Mesenchymal stem cell (in vitro differentiated cells and primary cell): ENCODE measurements around the gene GAS7.

Experiments
- DNase-seq: peaks from one replicate; pipeline ENCODE4 v3.0.0-alpha.2; 2013
- H2AFZ ChIP-seq: one replicate; pipeline ENCODE4 v1.6.1; 2013; ENCODE audit warnings: low read depth, mild to moderate bottlenecking, control low read depth, inconsistent platforms, low read length, moderate library complexity
- H2AK5ac ChIP-seq: 2 replicates; pipeline ENCODE4 v1.6.1; 2013; ENCODE audit warnings: low read length, moderate library complexity, mild to moderate bottlenecking, inconsistent platforms; ENCODE audit not compliant: severe bottlenecking
- H2BK120ac ChIP-seq: one replicate; pipeline ENCODE4 v1.6.1; 2013; ENCODE audit warnings: low read depth, mild to moderate bottlenecking, inconsistent platforms, low read length, moderate library complexity
- H2BK12ac ChIP-seq, 2 experiments: one replicate each; pipeline ENCODE4 v1.6.1; 2013; ENCODE audit warnings: inconsistent platforms in 2 of 2, low read length in 2 of 2, mild to moderate bottlenecking in 2 of 2, moderate library complexity in 2 of 2, control low read depth in 1 of 2
- H2BK15ac ChIP-seq: one replicate; pipeline ENCODE4 v1.6.1; 2013; ENCODE audit warnings: mild to moderate bottlenecking, low read depth, inconsistent platforms; ENCODE audit not compliant: poor library complexity, severe bottlenecking
- H2BK5ac ChIP-seq: 2 replicates; pipeline ENCODE4 v1.6.1; 2013; ENCODE audit warnings: low read depth, mild to moderate bottlenecking, low read length, control low read depth, inconsistent platforms; ENCODE audit not compliant: poor library complexity, severe bottlenecking
- H3K14ac ChIP-seq, 2 experiments: one replicate each; pipeline ENCODE4 v1.6.1; 2013; ENCODE audit warnings: inconsistent platforms in 2 of 2, low read length in 2 of 2, control low read depth in 1 of 2, mild to moderate bottlenecking in 1 of 2, moderate library complexity in 1 of 2
- H3K18ac ChIP-seq, 2 experiments: one replicate each; pipeline ENCODE4 v1.6.1; 2013; ENCODE audit warnings: inconsistent platforms in 2 of 2, low read length in 2 of 2, control low read depth in 1 of 2, low read depth in 1 of 2, mild to moderate bottlenecking in 1 of 2
- H3K23ac ChIP-seq, 2 experiments: one replicate each; pipeline ENCODE4 v1.6.1; 2013; ENCODE audit warnings: inconsistent platforms in 2 of 2, low read length in 2 of 2, mild to moderate bottlenecking in 2 of 2, moderate library complexity in 2 of 2, control low read depth in 1 of 2
- H3K27ac ChIP-seq: 2 replicates; pipeline ENCODE4 v1.5.1; 2013; ENCODE audit warnings: mild to moderate bottlenecking, moderate library complexity, low read length, control low read depth, inconsistent platforms; ENCODE audit not compliant: poor library complexity, severe bottlenecking
- H3K27me3 ChIP-seq, 2 experiments: 2 replicates each; pipeline versions ENCODE4 v1.6.1 to v1.7.0; 2013; ENCODE audit warnings: low read length in 2 of 2, mild to moderate bottlenecking in 2 of 2, moderate library complexity in 2 of 2, control low read depth in 1 of 2, inconsistent platforms in 1 of 2; ENCODE audit not compliant: control insufficient read depth in 1 of 2, insufficient read depth in 1 of 2
- H3K36me3 ChIP-seq, 2 experiments: 2 replicates each; pipeline versions ENCODE4 v1.6.1 to v1.7.0; 2013; ENCODE audit warnings: low read length in 2 of 2, control low read depth in 1 of 2, inconsistent platforms in 1 of 2, low read depth in 1 of 2, mild to moderate bottlenecking in 1 of 2; ENCODE audit not compliant: insufficient read depth in 2 of 2, control insufficient read depth in 1 of 2
- H3K4ac ChIP-seq, 2 experiments: one replicate each; pipeline ENCODE4 v1.6.1; 2013; ENCODE audit warnings: inconsistent platforms in 2 of 2, low read length in 2 of 2, mild to moderate bottlenecking in 2 of 2, moderate library complexity in 2 of 2, control low read depth in 1 of 2, low read depth in 1 of 2
- H3K4me1 ChIP-seq: 2 replicates; pipeline ENCODE4 v1.6.1; 2013; ENCODE audit warnings: low read depth, low read length, control low read depth; ENCODE audit not compliant: control insufficient read depth, insufficient read depth
- H3K4me2 ChIP-seq: 2 replicates; pipeline ENCODE4 v1.6.1; 2013; ENCODE audit warnings: low read length, mild to moderate bottlenecking, inconsistent platforms; ENCODE audit not compliant: poor library complexity, severe bottlenecking
- H3K4me3 ChIP-seq, 2 experiments: 2 replicates each; pipeline versions ENCODE4 v1.5.1 to v1.7.0; 2013; ENCODE audit warnings: low read length in 2 of 2, mild to moderate bottlenecking in 2 of 2, control low read depth in 1 of 2, low read depth in 1 of 2; ENCODE audit not compliant: insufficient read depth in 1 of 2
- H3K79me1 ChIP-seq: replicated peaks from 2 replicates; pipeline ENCODE4 v1.6.1; 2013; ENCODE audit warnings: mild to moderate bottlenecking, control low read depth, low read length, inconsistent platforms; ENCODE audit not compliant: poor library complexity, severe bottlenecking
- H3K9ac ChIP-seq: 2 replicates; pipeline ENCODE4 v1.7.0; 2013; ENCODE audit warnings: mild to moderate bottlenecking, low read length, moderate library complexity
- H3K9me3 ChIP-seq: 2 replicates; pipeline ENCODE4 v1.7.0; 2013; ENCODE audit warnings: mild to moderate bottlenecking, low read length; ENCODE audit not compliant: control insufficient read depth
- H4K8ac ChIP-seq: one replicate; pipeline ENCODE4 v1.6.1; 2013; ENCODE audit warnings: inconsistent platforms, mild to moderate bottlenecking, low read length, moderate library complexity
- H4K91ac ChIP-seq: one replicate; pipeline ENCODE4 v1.6.1; 2013; ENCODE audit warnings: mild to moderate bottlenecking, low read length, inconsistent platforms
- WGBS: methylation state at CpG from one replicate; pipeline ENCODE4 v1.1.7; 2013; ENCODE audit warnings: mixed read lengths; 5-methylcytosine and 5-hydroxymethylcytosine counted together

GAS7 gene

DNA sequence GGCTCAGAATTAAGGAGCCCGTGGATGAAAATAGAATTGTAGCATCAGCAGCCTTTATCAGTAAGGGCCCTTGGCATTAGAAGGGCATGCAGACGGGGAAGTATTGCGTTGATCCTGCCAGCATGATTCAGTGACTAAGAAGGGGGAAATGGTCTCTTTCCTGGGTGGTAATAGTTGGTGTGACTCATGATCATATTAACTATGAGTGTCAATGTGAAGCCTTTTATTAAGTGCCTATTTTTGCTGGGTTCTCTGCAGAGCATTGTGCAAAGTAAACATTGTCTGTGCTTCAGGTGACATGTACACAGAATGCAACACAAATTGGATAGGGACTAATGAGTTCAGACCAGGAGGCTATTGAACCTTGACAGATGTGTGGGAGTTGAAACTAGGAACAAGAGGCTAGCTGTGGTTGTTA, 317.8 kb downstream of the GAS7 start:
- peaks cover 37% of the 10 kb centered on the region for H3K9me3 ChIP-seq
- WGBS, result 64% methylated on average over 3 of the region's 3 CpGs
- no peaks in the 10 kb centered on the region for H3K27me3 ChIP-seq
- H2AK5ac ChIP-seq, result no peak overlapping the region
- no peak overlapping the region for H4K91ac ChIP-seq
- H3K36me3 ChIP-seq, result no peaks in the 10 kb centered on the region
- no peak overlapping the region for H4K8ac ChIP-seq
- no peak overlapping the region for H2AFZ ChIP-seq
- no peak overlapping the region for H2BK120ac ChIP-seq
- no peak overlapping the region for H2BK5ac ChIP-seq
- H3K18ac ChIP-seq, result no peak overlapping the region
- H3K4me3 ChIP-seq, result no peak overlapping the region
- DNase-seq, result no peak
- peak overlapping the region; percentile 19 for H3K27ac ChIP-seq
- H3K4me2 ChIP-seq, result no peak overlapping the region
- H3K14ac ChIP-seq, result no peak overlapping the region
- no peak overlapping the region for H3K23ac ChIP-seq
- H3K9ac ChIP-seq, result no peak overlapping the region
- H3K4me1 ChIP-seq, result peaks cover 8% of the 10 kb centered on the region
- no peak overlapping the region for H3K4ac ChIP-seq
- H2BK12ac ChIP-seq, result no peak overlapping the region
- H3K79me1 ChIP-seq, result no peaks in the 10 kb centered on the region
- no peak overlapping the region for H2BK15ac ChIP-seq

DNA sequence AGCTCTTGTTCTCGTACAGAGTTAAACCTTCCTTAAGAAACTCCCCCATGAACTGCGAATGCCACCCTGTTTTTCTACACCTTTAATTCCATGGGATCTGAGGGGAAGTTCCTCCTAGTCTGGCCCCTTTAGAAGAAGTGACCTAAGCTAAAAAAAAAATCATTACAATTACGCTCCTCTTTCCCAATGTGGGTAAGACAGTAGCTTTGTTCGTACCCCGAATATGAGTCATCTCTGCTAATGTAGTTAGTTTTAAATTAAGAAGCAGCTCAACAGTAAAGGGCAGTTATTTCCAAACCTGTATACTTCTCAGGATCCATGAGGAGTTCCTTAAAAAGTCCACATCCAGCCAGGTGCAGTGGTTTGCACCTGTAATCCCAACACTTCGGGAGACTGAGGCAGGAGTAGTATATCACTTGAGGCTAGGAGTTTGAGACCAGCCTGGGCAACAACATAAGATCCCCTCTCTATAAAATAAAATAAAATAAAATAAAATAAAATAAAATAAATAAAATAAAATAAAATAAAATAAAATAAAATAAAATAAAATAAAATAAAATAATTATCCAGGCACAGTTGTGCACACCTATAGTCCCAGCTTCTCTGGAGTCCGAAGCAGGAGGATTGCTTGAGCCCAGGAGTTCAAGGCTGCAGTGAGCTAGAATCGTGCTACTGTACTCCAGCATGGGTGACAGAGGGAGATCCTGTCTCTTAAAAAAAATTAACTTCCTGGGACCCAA, 319.4 kb downstream of the GAS7 start:
- Histone ChIP-seq H3K18ac (no peak overlapping the region), H3K36me3 (no peaks in the 10 kb centered on the region), H3K4ac (no peak overlapping the region), H4K91ac (no peak overlapping the region), H2BK15ac (no peak overlapping the region), H2AK5ac (peak overlapping the region; percentile 95), H3K4me2 (no peak overlapping the region), H3K4me1 (peaks cover 10% of the 10 kb centered on the region), H4K8ac (no peak overlapping the region), H2BK120ac (no peak overlapping the region), H3K27ac (peak overlapping the region; percentile 81), H2BK12ac (no peak overlapping the region), H3K14ac (no peak overlapping the region), H2AFZ (no peak overlapping the region), H3K27me3 (no peaks in the 10 kb centered on the region), H2BK5ac (no peak overlapping the region), H3K79me1 (no peaks in the 10 kb centered on the region), H3K4me3 (no peak overlapping the region), H3K9me3 (peaks cover 24% of the 10 kb centered on the region), H3K23ac (no peak overlapping the region), H3K9ac (no peak overlapping the region)
- peak; percentile 54 for DNase-seq
- 87% methylated on average over 5 of the region's 8 CpGs for WGBS

DNA sequence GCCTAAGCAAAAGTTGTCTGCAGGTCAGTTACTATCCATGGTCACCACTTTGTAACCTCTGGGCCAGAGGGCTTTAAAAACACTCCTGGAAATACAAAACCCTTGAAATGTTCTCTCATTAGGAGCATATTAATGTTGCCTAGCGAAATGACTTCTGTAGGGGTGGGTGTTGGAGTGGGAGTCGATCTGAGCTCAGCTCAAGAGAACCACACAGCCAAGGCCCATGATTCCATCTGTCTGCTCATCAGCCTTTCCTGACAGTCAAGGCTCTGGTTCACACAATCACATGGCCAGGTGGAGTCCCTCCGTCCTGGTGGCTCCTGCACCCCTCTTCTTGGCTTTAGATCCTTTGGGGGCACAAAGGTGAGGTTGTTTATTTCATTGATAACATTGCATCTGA, 320.1 kb downstream of the GAS7 start:
- DNase-seq, result no peak
- 90% methylated on average over 2 of the region's 3 CpGs for WGBS

DNA sequence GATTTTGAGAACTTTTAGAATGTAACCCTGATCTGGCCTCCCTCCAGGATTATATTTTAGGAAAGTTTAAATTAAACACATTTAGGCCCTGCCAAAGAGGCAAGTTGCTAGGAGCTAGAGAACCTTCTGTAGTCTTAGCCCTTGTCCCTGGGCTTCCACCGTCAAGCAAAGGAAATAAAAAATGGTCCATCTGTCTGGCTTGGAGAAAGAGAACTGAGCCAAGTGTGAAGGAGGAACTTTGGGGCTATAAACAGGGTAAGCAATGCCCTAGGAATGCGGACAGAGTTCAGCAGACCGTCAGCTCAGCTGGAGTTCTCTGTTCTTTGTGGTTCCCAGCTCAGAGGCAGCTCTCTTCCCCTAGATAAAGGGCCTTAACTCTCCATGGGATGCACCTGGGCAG, 323.0 kb downstream of the GAS7 start:
- peak overlapping the region in 1 of 2 experiments; percentile 20 for H3K14ac ChIP-seq
- no peak overlapping the region for H2BK120ac ChIP-seq
- no peaks in the 10 kb centered on the region for H3K9me3 ChIP-seq
- H3K18ac ChIP-seq, result no peak overlapping the region
- H3K4me1 ChIP-seq, result peaks cover 10% of the 10 kb centered on the region
- peak overlapping the region; percentile 92 for H3K27ac ChIP-seq
- no peak overlapping the region for H3K9ac ChIP-seq
- H3K27me3 ChIP-seq, result peaks cover 0 to 11% of the 10 kb centered on the region in 2 experiments
- no peak overlapping the region for H4K91ac ChIP-seq
- no peak overlapping the region for H3K4ac ChIP-seq
- 33% methylated on average over 3 of the region's 3 CpGs for WGBS
- no peak overlapping the region for H4K8ac ChIP-seq
- H2AFZ ChIP-seq, result no peak overlapping the region
- H3K79me1 ChIP-seq, result no peaks in the 10 kb centered on the region
- no peak overlapping the region for H2BK15ac ChIP-seq
- H3K23ac ChIP-seq, result no peak overlapping the region
- no peak overlapping the region for H3K4me3 ChIP-seq
- H2AK5ac ChIP-seq, result peak overlapping the region; percentile 40
- H3K36me3 ChIP-seq, result no peaks in the 10 kb centered on the region
- no peak overlapping the region for H2BK12ac ChIP-seq
- H2BK5ac ChIP-seq, result peak overlapping the region; percentile 46
- H3K4me2 ChIP-seq, result no peak overlapping the region
- peak; percentile 54 for DNase-seq

More for the DNA sequence above, 320.1 kb downstream of the GAS7 start:
- Histone ChIP-seq H3K27ac (peak overlapping the region; percentile 28), H3K9ac (no peak overlapping the region), H3K36me3 (no peaks in the 10 kb centered on the region), H3K9me3 (peaks cover 18% of the 10 kb centered on the region), H2BK12ac (peak overlapping the region in 1 of 2 experiments; percentile 39), H3K4ac (no peak overlapping the region), H4K8ac (no peak overlapping the region), H3K27me3 (no peaks in the 10 kb centered on the region), H3K4me1 (peaks cover 10% of the 10 kb centered on the region), H2BK15ac (no peak overlapping the region), H2AFZ (no peak overlapping the region), H2AK5ac (peak overlapping the region; percentile 95), H3K79me1 (no peaks in the 10 kb centered on the region), H3K18ac (peak overlapping the region in 1 of 2 experiments; percentile 43), H3K23ac (no peak overlapping the region), H2BK5ac (no peak overlapping the region), H3K14ac (no peak overlapping the region), H2BK120ac (no peak overlapping the region), H3K4me3 (no peak overlapping the region), H3K4me2 (no peak overlapping the region), H4K91ac (no peak overlapping the region)
